ENCODE data around the gene NKX6-2. TPM values are rescaled to one million over a fixed set of nuclear protein-coding genes. Genes with fewer than 3 reads are reported as not detected.

The NKX6-2 gene
- total RNA-seq, 1 experiment from 2014 or later: not detected

GRCh38 chr10:132756591-132756990, 29.4 kb downstream of the NKX6-2 start:
- no peaks in the 10 kb centered on the region for H3K27me3 Mint-ChIP-seq (ENCODE audit: insufficient read depth, unreplicated experiment)
- TF ChIP-seq CTCF (IDR thresholded peaks at IDR 0.05; ENCODE audit: insufficient read depth in 1 of 2, low read depth in 1 of 2, low read length in 1 of 2, severe bottlenecking in 1 of 2, unreplicated experiment in 1 of 2): no peak
- CTCF ChIA-PET: no interaction called here
- peaks cover 14% of the 10 kb centered on the region for H3K9me3 Mint-ChIP-seq (ENCODE audit: unreplicated experiment)
- Histone ChIP-seq H3K9me3 (no peaks in the 10 kb centered on the region), H3K4me1 (no peaks in the 10 kb centered on the region), H3K36me3 (ENCODE audit: control insufficient read depth, insufficient read depth, low read length) (peaks cover 2% of the 10 kb centered on the region; the same call in 1 of the 2 replicates), H3K27me3 (replicated peaks; ENCODE audit: control insufficient read depth, insufficient read depth, low read length) (no peaks in the 10 kb centered on the region), H3K4me3 (ENCODE audit: low read depth, low read length) (no peak overlapping the region)
- DNase-seq: no peak
- BruUV-seq (replicated peaks): no TSS peak
- POLR2A ChIA-PET: no interaction called here
- no peak overlapping the region for H3K27ac Mint-ChIP-seq (ENCODE audit: unreplicated experiment)
- no peak overlapping the region for H3K4me3 Mint-ChIP-seq (ENCODE audit: unreplicated experiment)
- no peaks in the 10 kb centered on the region for H3K4me1 Mint-ChIP-seq (ENCODE audit: low read depth, unreplicated experiment)
- H3K36me3 Mint-ChIP-seq (ENCODE audit: insufficient read depth, unreplicated experiment): peaks cover 7% of the 10 kb centered on the region
- intact Hi-C loops (cut with micrococcal nuclease; ENCODE audit: unreplicated experiment): no loop called here

GRCh38 chr10:132755166-132755711, 30.7 kb downstream of the NKX6-2 start:
- Mint-ChIP-seq H3K36me3 (ENCODE audit: insufficient read depth, unreplicated experiment) (peaks cover 9% of the 10 kb centered on the region), H3K27ac (ENCODE audit: unreplicated experiment) (no peak overlapping the region), H3K4me1 (ENCODE audit: low read depth, unreplicated experiment) (no peaks in the 10 kb centered on the region), H3K27me3 (ENCODE audit: insufficient read depth, unreplicated experiment) (no peaks in the 10 kb centered on the region), H3K9me3 (ENCODE audit: unreplicated experiment) (peaks cover 14% of the 10 kb centered on the region), H3K4me3 (ENCODE audit: unreplicated experiment) (no peak overlapping the region)
- ChIA-PET CTCF (no interaction called here), POLR2A (no interaction called here)
- Histone ChIP-seq H3K9me3 (no peaks in the 10 kb centered on the region), H3K4me1 (no peaks in the 10 kb centered on the region), H3K27me3 (replicated peaks; ENCODE audit: control insufficient read depth, insufficient read depth, low read length) (no peaks in the 10 kb centered on the region), H3K36me3 (ENCODE audit: control insufficient read depth, insufficient read depth, low read length) (peaks cover 2% of the 10 kb centered on the region; the same call in 1 of the 2 replicates), H3K4me3 (ENCODE audit: low read depth, low read length) (no peak overlapping the region)
- DNase-seq: no peak
- intact Hi-C loops (cut with micrococcal nuclease; ENCODE audit: unreplicated experiment): no loop called here
- BruUV-seq (replicated peaks): no TSS peak
- TF ChIP-seq CTCF (IDR thresholded peaks at IDR 0.05; ENCODE audit: insufficient read depth in 1 of 2, low read depth in 1 of 2, low read length in 1 of 2, severe bottlenecking in 1 of 2, unreplicated experiment in 1 of 2): no peak

DNA sequence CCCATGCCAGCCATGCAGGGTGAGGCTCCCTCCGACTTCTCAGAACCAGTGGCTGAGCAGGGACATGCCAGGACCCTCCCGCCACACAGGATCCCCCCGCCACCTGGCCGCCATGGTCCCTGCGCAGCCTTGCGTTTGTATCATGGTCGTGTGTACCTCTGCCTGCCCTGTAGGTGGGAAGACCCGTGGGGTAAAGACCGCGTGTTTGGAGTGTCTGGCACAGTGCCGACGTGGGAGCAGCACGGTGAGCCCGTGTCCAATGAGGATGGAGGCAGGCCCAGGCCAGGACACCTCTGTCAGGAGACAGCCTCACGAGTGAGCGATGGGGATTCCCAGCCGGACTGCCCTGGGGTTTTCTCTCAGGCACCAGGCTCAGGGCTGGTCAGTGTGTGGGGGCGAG, 31.9 kb downstream of the NKX6-2 start:
- H3K27ac Mint-ChIP-seq (ENCODE audit: unreplicated experiment): no peak overlapping the region
- DNase-seq: no peak
- peaks cover 14% of the 10 kb centered on the region for H3K36me3 Mint-ChIP-seq (ENCODE audit: insufficient read depth, unreplicated experiment)
- no peak overlapping the region for H3K4me3 Mint-ChIP-seq (ENCODE audit: unreplicated experiment)
- ChIA-PET CTCF (no interaction called here), POLR2A (no interaction called here)
- Histone ChIP-seq H3K36me3 (ENCODE audit: control insufficient read depth, insufficient read depth, low read length) (peaks cover 2% of the 10 kb centered on the region; the same call in 1 of the 2 replicates), H3K27me3 (replicated peaks; ENCODE audit: control insufficient read depth, insufficient read depth, low read length) (no peaks in the 10 kb centered on the region), H3K9me3 (no peaks in the 10 kb centered on the region), H3K4me3 (ENCODE audit: low read depth, low read length) (no peak overlapping the region), H3K4me1 (no peaks in the 10 kb centered on the region)
- H3K9me3 Mint-ChIP-seq (ENCODE audit: unreplicated experiment): peaks cover 14% of the 10 kb centered on the region
- intact Hi-C loops (cut with micrococcal nuclease; ENCODE audit: unreplicated experiment): no loop called here
- BruUV-seq (replicated peaks): no TSS peak
- H3K27me3 Mint-ChIP-seq (ENCODE audit: insufficient read depth, unreplicated experiment): no peaks in the 10 kb centered on the region
- no peak for TF ChIP-seq CTCF (IDR thresholded peaks at IDR 0.05; ENCODE audit: insufficient read depth in 1 of 2, low read depth in 1 of 2, low read length in 1 of 2, severe bottlenecking in 1 of 2, unreplicated experiment in 1 of 2)
- H3K4me1 Mint-ChIP-seq (ENCODE audit: low read depth, unreplicated experiment): no peaks in the 10 kb centered on the region

Data from Caco-2 (cell line).